GM19395 (cell line): ENCODE measurements around the gene IL33.

ENCODE experiments used
- ATAC-seq: cut with Tn5 transposase; IDR thresholded peaks from one replicate; pipeline ENCODE4 v1.9.1; 2021; ENCODE audit warnings: mild to moderate bottlenecking, moderate library complexity; ENCODE audit not compliant: unreplicated experiment

The IL33 gene

DNA sequence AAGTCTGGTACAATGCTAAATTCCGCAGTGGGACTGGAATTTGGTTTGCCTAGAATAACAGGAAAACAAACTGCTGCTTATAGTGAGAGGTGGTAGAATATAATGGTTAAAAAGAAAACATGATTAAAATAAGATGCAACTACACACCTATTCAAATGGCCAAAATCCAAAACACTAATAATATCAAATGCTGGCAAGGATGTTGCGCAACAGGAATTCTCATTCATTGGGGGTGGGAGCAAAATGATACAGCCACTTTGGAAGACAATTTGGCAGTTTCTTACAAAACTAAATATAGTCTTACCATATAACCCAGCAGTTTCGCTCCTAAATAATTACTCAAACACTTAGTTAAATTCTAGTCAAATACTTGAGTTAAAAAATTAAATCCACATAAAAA, 61.8 kb downstream of the IL33 start:
- ATAC-seq, result no peak

DNA sequence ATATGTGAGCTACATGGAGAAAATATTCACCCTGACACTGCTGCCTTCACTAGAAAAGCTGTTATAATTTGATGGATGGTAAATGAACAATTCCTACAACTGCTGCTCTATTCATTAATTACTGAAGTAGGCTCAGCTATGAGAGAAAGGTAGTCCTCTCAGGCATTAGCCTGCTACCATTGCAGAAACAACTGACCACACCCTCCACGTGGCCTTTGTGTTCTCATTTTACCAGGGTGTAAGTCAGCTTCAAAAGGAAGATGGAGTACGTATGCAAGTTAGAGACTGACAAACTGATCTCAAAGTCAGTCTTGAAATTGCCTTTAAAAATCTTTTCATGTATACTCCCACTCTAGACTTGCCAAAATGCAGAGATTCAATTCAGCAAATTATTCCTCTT, 86.3 kb downstream of the IL33 start:
- ATAC-seq, result no peak

DNA sequence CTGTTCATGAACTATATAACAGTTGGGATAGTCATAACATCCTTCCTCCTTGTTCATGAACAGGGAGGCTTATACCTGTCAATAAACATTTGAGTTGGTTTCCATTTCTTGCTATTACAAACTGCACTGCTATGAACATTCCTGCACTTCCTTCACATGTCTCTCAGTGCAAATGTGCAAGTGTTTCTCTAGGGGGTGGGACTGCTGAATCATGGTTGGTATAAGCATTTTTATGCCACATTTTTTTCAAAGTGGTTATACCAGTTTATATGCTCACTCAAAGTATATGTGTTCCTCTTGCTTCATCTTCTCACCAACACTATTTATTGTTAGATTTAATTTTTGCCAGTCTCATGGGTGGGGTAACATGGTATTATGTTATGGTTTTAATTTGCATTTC, 86.8 kb downstream of the IL33 start:
- no peak for ATAC-seq

DNA sequence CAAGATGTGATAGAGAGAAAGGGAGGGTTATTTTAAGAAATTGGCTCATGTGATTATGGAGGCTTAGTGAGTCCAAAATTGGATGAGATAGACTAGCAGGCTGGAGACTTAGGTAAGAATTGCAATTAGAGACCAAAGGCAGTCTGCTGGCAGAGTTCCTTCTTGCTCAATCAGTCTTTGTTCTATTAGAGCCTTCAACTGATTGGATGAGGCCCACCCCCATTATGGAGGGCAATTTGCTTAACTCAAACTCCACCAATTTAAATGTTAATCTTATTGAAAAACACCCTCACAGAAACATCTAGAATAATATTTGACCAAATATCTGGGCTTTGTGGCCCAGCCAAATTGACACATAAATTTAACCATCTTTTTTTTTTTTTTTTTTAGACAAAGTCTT, 88.6 kb downstream of the IL33 start:
- no peak for ATAC-seq

DNA sequence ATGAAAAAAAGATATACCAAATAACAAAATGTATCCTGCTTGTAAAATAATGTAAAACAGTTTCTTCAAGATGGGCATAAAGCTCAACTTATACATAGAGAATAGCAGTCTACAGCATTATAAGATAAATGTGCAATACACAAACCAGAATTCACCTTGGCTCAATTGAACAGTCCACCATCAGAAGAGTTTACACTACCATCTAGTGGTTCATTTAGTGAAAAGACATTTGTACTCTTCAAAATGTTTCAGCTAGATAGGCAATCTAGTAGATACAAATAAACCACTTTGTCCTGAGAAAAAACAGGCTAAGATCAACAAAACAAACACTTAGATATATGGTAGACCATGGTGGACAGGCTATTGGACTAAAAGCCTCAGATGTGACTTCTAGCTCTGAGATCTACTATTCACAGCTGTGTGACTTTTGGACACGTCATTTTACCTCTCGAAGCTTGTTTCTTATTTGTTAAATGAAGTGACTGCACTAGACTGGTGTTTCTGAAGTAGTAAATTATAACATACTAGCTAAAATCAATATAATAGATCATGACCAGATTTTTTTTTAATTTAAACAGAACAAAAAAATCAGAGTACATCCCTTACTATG, 90.5 kb downstream of the IL33 start:
- ATAC-seq, result no peak
